Ishikawa (cell line): ENCODE results near the gene SMCHD1.

Source experiments
- CEBPB ChIP-seq: IDR thresholded peaks from 2 replicates; pipeline ENCODE4 v1.6.1; 2012
- CREB1 ChIP-seq: IDR thresholded peaks from 2 replicates; pipeline ENCODE4 v1.6.1; 2012; ENCODE audit warnings: low read depth
- EGR1 ChIP-seq: IDR thresholded peaks from 2 replicates; pipeline ENCODE4 v1.6.1; 2012
- EP300 ChIP-seq: IDR thresholded peaks from 2 replicates; pipeline ENCODE4 v1.6.1; 2012; ENCODE audit warnings: borderline replicate concordance
- FOXM1 ChIP-seq: IDR thresholded peaks from 2 replicates; pipeline ENCODE4 v1.6.1; 2012; ENCODE audit warnings: low read depth, borderline replicate concordance
- MAX ChIP-seq: IDR thresholded peaks from 2 replicates; pipeline ENCODE4 v1.6.1; 2012
- NFIC ChIP-seq: IDR thresholded peaks from 2 replicates; pipeline ENCODE4 v1.6.1; 2012
- RAD21 ChIP-seq: IDR thresholded peaks from 2 replicates; pipeline ENCODE4 v1.6.1; 2012; ENCODE audit warnings: low read depth
- REST ChIP-seq: IDR thresholded peaks from 2 replicates; pipeline ENCODE4 v1.6.1; 2012; ENCODE audit warnings: low read depth, mild to moderate bottlenecking
- TAF1 ChIP-seq: IDR thresholded peaks from 2 replicates; pipeline ENCODE4 v1.6.1; 2012; ENCODE audit warnings: low read depth, mild to moderate bottlenecking
- TCF12 ChIP-seq: IDR thresholded peaks from 2 replicates; pipeline ENCODE4 v1.6.1; 2012; ENCODE audit warnings: low read depth
- TEAD4 ChIP-seq: IDR thresholded peaks from 2 replicates; pipeline ENCODE4 v1.6.1; 2012
- USF1 ChIP-seq: IDR thresholded peaks from 2 replicates; pipeline ENCODE4 v1.6.1; 2012
- YY1 ChIP-seq: IDR thresholded peaks from 2 replicates; pipeline ENCODE4 v1.6.1; 2012; ENCODE audit warnings: low read depth
- ZBTB7A ChIP-seq: IDR thresholded peaks from 2 replicates; pipeline ENCODE4 v1.6.1; 2012; ENCODE audit warnings: low read depth

The SMCHD1 gene

GRCh38 chr18:2692508-2692907, 37.0 kb downstream of the SMCHD1 start:
- TF ChIP-seq USF1 (no peak), EP300 (no peak), YY1 (no peak), CEBPB (no peak), RAD21 (no peak), EGR1 (no peak), TCF12 (no peak), REST (no peak), FOXM1 (no peak), ZBTB7A (no peak), TAF1 (no peak), NFIC (no peak), MAX (no peak), CREB1 (no peak), TEAD4 (no peak)

GRCh38 chr18:2697184-2697583, 41.7 kb downstream of the SMCHD1 start:
- TF ChIP-seq REST = no peak
- no peak for TF ChIP-seq CREB1
- TF ChIP-seq EGR1 = no peak
- TF ChIP-seq YY1 = no peak
- no peak for TF ChIP-seq NFIC
- no peak for TF ChIP-seq TAF1
- no peak for TF ChIP-seq TCF12
- no peak for TF ChIP-seq TEAD4

GRCh38 chr18:2699001-2699400, 43.5 kb downstream of the SMCHD1 start:
- TF ChIP-seq CEBPB (no peak), MAX (no peak), YY1 (no peak), CREB1 (no peak), EP300 (no peak), ZBTB7A (no peak), NFIC (no peak), FOXM1 (no peak), EGR1 (no peak), TCF12 (no peak), TAF1 (no peak), REST (no peak), RAD21 (no peak)

GRCh38 chr18:2704541-2704940, 49.0 kb downstream of the SMCHD1 start:
- no peak for TF ChIP-seq MAX
- TF ChIP-seq RAD21 = no peak
- no peak for TF ChIP-seq CREB1
- no peak for TF ChIP-seq USF1
- TF ChIP-seq EP300 = no peak
- TF ChIP-seq REST = no peak
- TF ChIP-seq YY1 = no peak
- TF ChIP-seq TAF1 = no peak
- no peak for TF ChIP-seq FOXM1
- no peak for TF ChIP-seq NFIC
- TF ChIP-seq ZBTB7A = no peak
- no peak for TF ChIP-seq CEBPB
- no peak for TF ChIP-seq TCF12
- TF ChIP-seq EGR1 = no peak
- no peak for TF ChIP-seq TEAD4
